GM12878 (cell line): ENCODE measurements around the gene SPATA45. TPM values are rescaled to one million over a fixed set of nuclear protein-coding genes. Genes with fewer than 3 reads are reported as not detected.

Experiments used
- ATAC-seq: fragments of 200-7000 bp; cut with Tn5 transposase; 3 replicates; pipeline ENCODE4 v1.9.1; 2020; ENCODE audit warnings: mild to moderate bottlenecking, moderate library complexity
- BruUV-seq: library from RNA; stranded (reverse); fragments of 400-500 nt; replicated peaks from 2 replicates; lab custom pipeline; 2021; lab: Mats Ljungman, UMichigan
- CTCF ChIA-PET: fragments of 300-600 bp; sonication (Branson Sonifier 250); formaldehyde crosslinking; extraction: SDS; loops from one replicate; lab custom pipeline; 2021; ENCODE audit warnings: inconsistent platforms; lab: Yijun Ruan, JAX
- POLR2A ChIA-PET: fragments of 350-600 bp; formaldehyde crosslinking; extraction: SDS; loops from one replicate; lab custom pipeline; 2021; ENCODE audit warnings: inconsistent platforms; lab: Charles Lee
- RAD21 ChIA-PET: fragments of 300-600 bp; sonication (Branson Sonifier 250); formaldehyde crosslinking; loops from one replicate; lab custom pipeline; 2023; ENCODE audit warnings: antibody characterized with exemption; ENCODE audit not compliant: unreplicated experiment; lab: Charles Lee
- SMC1A ChIA-PET: fragments of 300-600 bp; sonication (Branson Sonifier 250); formaldehyde crosslinking; loops from one replicate; lab custom pipeline; 2023; ENCODE audit not compliant: unreplicated experiment, uncharacterized antibody; lab: Charles Lee
- DNase-seq: peaks from one replicate; pipeline ENCODE4 v3.0.0-alpha.2; 2011; ENCODE audit warnings: low read depth, low spot score
- FAIRE-seq: peaks from 3 replicates; lab custom pipeline; 2011; peaks lifted over from hg19 to GRCh38; lab: Jason Lieb, UNC
- H2AFZ ChIP-seq: 2 replicates; pipeline ENCODE4 v1.6.0; 2011; ENCODE audit warnings: low read depth, low read length, control low read depth; ENCODE audit not compliant: control insufficient read depth
- H3K27ac ChIP-seq: 2 replicates; pipeline ENCODE4 v1.5.1; 2011; ENCODE audit warnings: control low read depth; ENCODE audit not compliant: control insufficient read depth, insufficient read depth
- H3K27me3 ChIP-seq, 2 experiments: replicated peaks in 1 of 2; 2 replicates each; pipeline versions ENCODE4 v1.6.0 to v1.6.1; 2011; ENCODE audit warnings: low read length in 1 of 2; ENCODE audit not compliant: control insufficient read depth in 2 of 2, insufficient read depth in 2 of 2
- H3K36me3 ChIP-seq, 2 experiments: 2 replicates each; pipeline ENCODE4 v1.5.1; 2011; ENCODE audit warnings: low read length in 1 of 2; ENCODE audit not compliant: control insufficient read depth in 2 of 2, insufficient read depth in 2 of 2
- H3K4me1 ChIP-seq: 2 replicates; pipeline ENCODE4 v1.6.1; 2011; ENCODE audit warnings: mild to moderate bottlenecking, low read length, moderate library complexity, mixed read lengths; ENCODE audit not compliant: control insufficient read depth, insufficient read depth
- H3K4me2 ChIP-seq: 2 replicates; pipeline ENCODE4 v1.6.0; 2011; ENCODE audit warnings: control low read depth; ENCODE audit not compliant: control insufficient read depth, insufficient read depth
- H3K4me3 ChIP-seq: fragments of 200-600 bp; sonication (generic); 2 replicates; pipeline ENCODE4 v1.5.1; 2016
- H3K79me2 ChIP-seq: 2 replicates; pipeline ENCODE4 v1.6.0; 2011; ENCODE audit warnings: low read length; ENCODE audit not compliant: control insufficient read depth, insufficient read depth
- H3K9ac ChIP-seq: 2 replicates; pipeline ENCODE4 v1.8.0; 2011; ENCODE audit warnings: low read length, control low read depth, mixed read lengths; ENCODE audit not compliant: control insufficient read depth, insufficient read depth
- H3K9me3 ChIP-seq: replicated peaks from 3 replicates; pipeline ENCODE4 v1.5.1; 2011; ENCODE audit warnings: mild to moderate bottlenecking, low read length; ENCODE audit not compliant: control insufficient read depth, insufficient read depth
- H4K20me1 ChIP-seq: 2 replicates; pipeline ENCODE4 v1.6.0; 2011; ENCODE audit not compliant: control insufficient read depth, insufficient read depth
- CBX5 ChIP-seq: sonication (generic); IDR thresholded peaks from 2 replicates; pipeline ENCODE4 v1.6.1; 2016; ENCODE audit warnings: low read depth, moderate library complexity, mild to moderate bottlenecking, inconsistent platforms
- FOXK2 ChIP-seq: fragments of 450-650 bp; IDR thresholded peaks from 2 replicates; pipeline ENCODE4 v1.6.1; 2017; ENCODE audit warnings: mild to moderate bottlenecking, moderate library complexity
- FOXM1 ChIP-seq: IDR thresholded peaks from 2 replicates; pipeline ENCODE4 v1.6.1; 2012; ENCODE audit warnings: low read depth, mild to moderate bottlenecking, inconsistent platforms, low read length, moderate library complexity
- KAT2A ChIP-seq: conservative IDR thresholded peaks from 2 replicates; pipeline ENCODE4 v1.6.1; 2011; ENCODE audit warnings: low read depth, low read length; ENCODE audit not compliant: control insufficient read depth
- KDM1A ChIP-seq: fragments of 200-600 bp; sonication (generic); IDR thresholded peaks from 2 replicates; pipeline ENCODE4 v1.6.1; 2016; ENCODE audit warnings: borderline replicate concordance
- LARP7 ChIP-seq: fragments of 450-650 bp; IDR thresholded peaks from 2 replicates; pipeline ENCODE4 v1.6.1; 2017; ENCODE audit warnings: mild to moderate bottlenecking
- YBX1 ChIP-seq: fragments of 450-650 bp; IDR thresholded peaks from 2 replicates; pipeline ENCODE4 v1.6.1; 2016; ENCODE audit warnings: antibody characterized with exemption
- ZNF24 ChIP-seq: fragments of 450-650 bp; IDR thresholded peaks from 2 replicates; pipeline ENCODE4 v1.6.1; 2017; ENCODE audit warnings: antibody characterized with exemption, mild to moderate bottlenecking
- WGBS: methylation state at CpG from one replicate; pipeline ENCODE4 v1.1.6; 2016; ENCODE audit warnings: low lambda C conversion rate; ENCODE audit not compliant: insufficient replicate concordance, insufficient coverage; ENCODE audit errors: missing lambda C conversion rate; 5-methylcytosine and 5-hydroxymethylcytosine counted together
- in situ Hi-C: fragments of 300-500 bp; cut with MboI; formaldehyde crosslinking; loops from 9 replicates; pipeline ENCODE4 v1.14.3; 2018; ENCODE audit warnings: mixed read lengths
- intact Hi-C: fragments of 100-400 bp; cut with micrococcal nuclease; formaldehyde crosslinking; loops from one replicate; pipeline ENCODE4 v1.14.2; 2022; ENCODE audit not compliant: unreplicated experiment
- polyA plus RNA-seq, 11 experiments: library from polyadenylated mRNA; depleted of rRNA in 4 of 11; unstranded in 6 of 11; stranded (reverse) in 5 of 11; fragments of >200 nt; fragmentation: Nextera tagmentation in 4 of 11; fragmentation: Illumina TruSeq in 1 of 11; extraction: Ambion mirVana in 4 of 11; extraction: Trizol in 1 of 11; gene quantifications; 1 replicate in 1 of 11; 2 replicates in 10 of 11; pipeline versions ENCODE4 v1.2.1 to v1.2.3, GENCODE V29; 2011 to 2016; ENCODE audit warnings: inconsistent platforms in 2 of 11, missing spikeins in 2 of 11, low read depth in 1 of 11
- total RNA-seq, 4 experiments: library from RNA; depleted of rRNA in 3 of 4; stranded (reverse); fragments of >200 nt in 3 of 4; fragmentation: Illumina TruSeq in 1 of 4; extraction: Trizol in 1 of 4; gene quantifications; 2 replicates each; pipeline versions ENCODE4 v1.2.1 to v1.2.3, GENCODE V29; 2013 to 2021
- TF ChIP-seq, protein P1 (sequence below): fragments of 450-650 bp; IDR thresholded peaks from 2 replicates; pipeline ENCODE4 v1.6.1; 2017; ENCODE audit warnings: mild to moderate bottlenecking, moderate library complexity

The SPATA45 gene
- total and polyA plus RNA-seq, 10 of the 15 experiments (the other 5 are each of a cell fraction or from before 2014, with no cell fraction given) = 0.22 to 0.37 (median 0.31) TPM; not detected in 7

DNA sequence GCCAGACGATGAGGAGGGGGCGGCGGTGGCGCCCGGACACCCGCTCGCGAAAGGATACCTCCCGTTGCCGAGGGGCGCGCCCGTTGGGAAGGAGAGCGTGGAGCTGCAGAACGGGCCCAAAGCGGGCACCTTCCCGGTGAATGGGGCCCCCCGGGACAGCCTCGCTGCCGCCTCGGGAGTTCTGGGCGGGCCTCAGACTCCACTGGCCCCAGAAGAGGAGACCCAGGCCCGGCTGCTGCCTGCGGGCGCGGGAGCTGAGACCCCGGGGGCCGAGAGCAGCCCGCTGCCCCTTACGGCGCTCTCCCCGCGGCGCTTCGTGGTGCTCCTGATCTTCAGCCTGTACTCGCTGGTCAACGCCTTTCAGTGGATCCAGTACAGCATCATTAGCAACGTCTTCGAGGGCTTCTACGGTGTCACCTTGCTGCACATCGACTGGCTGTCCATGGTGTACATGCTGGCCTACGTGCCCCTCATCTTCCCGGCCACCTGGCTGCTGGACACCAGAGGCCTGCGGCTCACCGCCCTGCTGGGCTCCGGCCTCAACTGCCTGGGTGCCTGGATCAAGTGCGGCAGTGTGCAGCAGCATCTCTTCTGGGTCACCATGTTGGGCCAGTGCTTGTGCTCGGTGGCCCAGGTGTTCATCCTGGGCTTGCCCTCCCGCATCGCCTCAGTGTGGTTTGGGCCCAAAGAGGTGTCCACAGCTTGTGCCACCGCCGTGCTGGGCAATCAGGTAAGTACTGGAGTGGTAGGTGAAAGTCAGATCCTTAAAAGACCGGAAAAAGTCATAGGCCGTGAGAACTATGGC lies 11.2 kb upstream of the SPATA45 start:
- WGBS = 3% methylated on average over 53 of the region's 54 CpGs
- H3K9ac ChIP-seq = peak overlapping the region; percentile 73
- H3K4me3 ChIP-seq = peak overlapping the region; percentile 98
- no peaks in the 10 kb centered on the region for H4K20me1 ChIP-seq
- no peaks in the 10 kb centered on the region; the same call in 2 of the 3 replicates for H3K9me3 ChIP-seq
- ChIA-PET SMC1A (interaction anchor here (1.0 to 2.2 kb wide), 11 partner anchors 10 to 212 kb away, joined by 3 to 10 read pairs (median 4); no protein-coding TSS in a partner anchor), CTCF (interaction anchor here (0.6 to 1.3 kb wide), 5 partner anchors 25 to 212 kb away, joined by 3 to 5 read pairs (median 3); no protein-coding TSS in a partner anchor), RAD21 (interaction anchor here (1.0 to 2.8 kb wide), 14 partner anchors 14 to 444 kb away, joined by 3 to 18 read pairs (median 4); partner anchors contain the start of gene PACC1), POLR2A (interaction anchor here (0.5 to 2.7 kb wide), 19 partner anchors 10 to 350 kb away, joined by 3 to 31 read pairs (median 5); partner anchors contain the start of gene SPATA45)
- peaks cover 6% of the 10 kb centered on the region for H3K4me1 ChIP-seq
- FAIRE-seq (no peak), ATAC-seq (peak; percentile 51), DNase-seq (no peak)
- H3K79me2 ChIP-seq = peaks cover 64% of the 10 kb centered on the region
- H2AFZ ChIP-seq = peak overlapping the region; percentile 66
- in situ Hi-C loops (no loop called here), intact Hi-C loops (loop anchor here (2.0 to 5.0 kb wide), 2 partner anchors 41 to 64 kb away; no protein-coding TSS in a partner anchor)
- peak overlapping the region; percentile 87 for H3K4me2 ChIP-seq
- peak overlapping the region; percentile 79 for H3K27ac ChIP-seq
- H3K27me3 ChIP-seq = no peaks in the 10 kb centered on the region
- no peaks in the 10 kb centered on the region for H3K36me3 ChIP-seq
- BruUV-seq = TSS peak; percentile 62
- TF ChIP-seq CBX5 (no peak), KDM1A (no peak), FOXK2 (no peak), YBX1 (no peak), FOXM1 (no peak), LARP7 (peak; percentile 32; the same call in 1 of the 2 replicates), ZNF24 (no peak), KAT2A (no peak)
- TF ChIP-seq, protein P1, sequence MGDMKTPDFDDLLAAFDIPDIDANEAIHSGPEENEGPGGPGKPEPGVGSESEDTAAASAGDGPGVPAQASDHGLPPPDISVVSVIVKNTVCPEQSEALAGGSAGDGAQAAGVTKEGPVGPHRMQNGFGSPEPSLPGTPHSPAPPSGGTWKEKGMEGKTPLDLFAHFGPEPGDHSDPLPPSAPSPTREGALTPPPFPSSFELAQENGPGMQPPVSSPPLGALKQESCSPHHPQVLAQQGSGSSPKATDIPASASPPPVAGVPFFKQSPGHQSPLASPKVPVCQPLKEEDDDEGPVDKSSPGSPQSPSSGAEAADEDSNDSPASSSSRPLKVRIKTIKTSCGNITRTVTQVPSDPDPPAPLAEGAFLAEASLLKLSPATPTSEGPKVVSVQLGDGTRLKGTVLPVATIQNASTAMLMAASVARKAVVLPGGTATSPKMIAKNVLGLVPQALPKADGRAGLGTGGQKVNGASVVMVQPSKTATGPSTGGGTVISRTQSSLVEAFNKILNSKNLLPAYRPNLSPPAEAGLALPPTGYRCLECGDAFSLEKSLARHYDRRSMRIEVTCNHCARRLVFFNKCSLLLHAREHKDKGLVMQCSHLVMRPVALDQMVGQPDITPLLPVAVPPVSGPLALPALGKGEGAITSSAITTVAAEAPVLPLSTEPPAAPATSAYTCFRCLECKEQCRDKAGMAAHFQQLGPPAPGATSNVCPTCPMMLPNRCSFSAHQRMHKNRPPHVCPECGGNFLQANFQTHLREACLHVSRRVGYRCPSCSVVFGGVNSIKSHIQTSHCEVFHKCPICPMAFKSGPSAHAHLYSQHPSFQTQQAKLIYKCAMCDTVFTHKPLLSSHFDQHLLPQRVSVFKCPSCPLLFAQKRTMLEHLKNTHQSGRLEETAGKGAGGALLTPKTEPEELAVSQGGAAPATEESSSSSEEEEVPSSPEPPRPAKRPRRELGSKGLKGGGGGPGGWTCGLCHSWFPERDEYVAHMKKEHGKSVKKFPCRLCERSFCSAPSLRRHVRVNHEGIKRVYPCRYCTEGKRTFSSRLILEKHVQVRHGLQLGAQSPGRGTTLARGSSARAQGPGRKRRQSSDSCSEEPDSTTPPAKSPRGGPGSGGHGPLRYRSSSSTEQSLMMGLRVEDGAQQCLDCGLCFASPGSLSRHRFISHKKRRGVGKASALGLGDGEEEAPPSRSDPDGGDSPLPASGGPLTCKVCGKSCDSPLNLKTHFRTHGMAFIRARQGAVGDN = 0 out of 2 replicates have a peak, but pooled peaks have one; percentile 23
